DOHH2 (cell line): ENCODE data around the gene FAM171A1.

Source experiments
- H3F3A ChIP-seq: fragments of 200-600 bp; sonication (generic), shearing (Covaris generic); 2 replicates; pipeline ENCODE4 v1.6.0; 2016; ENCODE audit warnings: antibody characterized with exemption, mild to moderate bottlenecking; ENCODE audit not compliant: control insufficient read depth, insufficient read depth
- H3K27ac ChIP-seq: fragments of 200-600 bp; sonication (generic); 2 replicates; pipeline ENCODE4 v1.5.1; 2014; ENCODE audit warnings: low read depth, mild to moderate bottlenecking, low read length, moderate library complexity
- H3K27me3 ChIP-seq: fragments of 200-600 bp; sonication (generic); 2 replicates; pipeline ENCODE4 v1.6.1; 2014; ENCODE audit warnings: mild to moderate bottlenecking, low read length, mixed read lengths; ENCODE audit not compliant: control insufficient read depth
- H3K36me3 ChIP-seq: fragments of 200-600 bp; sonication (generic); 2 replicates; pipeline ENCODE4 v1.6.1; 2014; ENCODE audit warnings: mild to moderate bottlenecking, low read length, moderate library complexity, mixed read lengths; ENCODE audit not compliant: control insufficient read depth
- H3K4me1 ChIP-seq: fragments of 200-600 bp; sonication (generic); 2 replicates; pipeline ENCODE4 v1.6.1; 2014; ENCODE audit warnings: mild to moderate bottlenecking, low read length, mixed read lengths; ENCODE audit not compliant: control insufficient read depth
- H3K4me2 ChIP-seq: fragments of 200-600 bp; sonication (generic); 2 replicates; pipeline ENCODE4 v1.6.0; 2014; ENCODE audit warnings: mild to moderate bottlenecking, low read length, moderate library complexity
- H3K4me3 ChIP-seq: fragments of 200-600 bp; sonication (generic); 2 replicates; pipeline ENCODE4 v1.5.1; 2014; ENCODE audit warnings: mild to moderate bottlenecking, low read length, mixed read lengths
- H3K79me2 ChIP-seq: fragments of 200-600 bp; sonication (generic); 2 replicates; pipeline ENCODE4 v1.6.1; 2014; ENCODE audit warnings: mild to moderate bottlenecking, low read length, mixed read lengths; ENCODE audit not compliant: control insufficient read depth
- H3K9me2 ChIP-seq: fragments of 200-600 bp; sonication (generic); replicated peaks from 2 replicates; pipeline ENCODE4 v1.6.1; 2014; ENCODE audit warnings: mild to moderate bottlenecking, low read length, mixed read lengths; ENCODE audit not compliant: control insufficient read depth
- H3K9me3 ChIP-seq: fragments of 200-600 bp; sonication (generic); 2 replicates; pipeline ENCODE4 v1.6.1; 2014; ENCODE audit warnings: antibody characterized with exemption, low read length, mixed read lengths; ENCODE audit not compliant: control insufficient read depth, insufficient read depth
- H4K20me1 ChIP-seq: fragments of 200-600 bp; sonication (generic); 2 replicates; pipeline ENCODE4 v1.6.0; 2014; ENCODE audit warnings: low read depth, mild to moderate bottlenecking, antibody characterized with exemption, low read length, moderate library complexity; ENCODE audit not compliant: control insufficient read depth, insufficient read depth
- EZH2phosphoT487 ChIP-seq: fragments of 200-600 bp; sonication (generic); IDR thresholded peaks from 2 replicates; pipeline ENCODE4 v1.6.1; 2017; ENCODE audit warnings: borderline replicate concordance, mild to moderate bottlenecking, antibody characterized with exemption, low read length, moderate library complexity, mixed read lengths
- TF ChIP-seq, protein P1 (sequence below): fragments of 200-600 bp; sonication (generic); IDR thresholded peaks from one replicate; pipeline ENCODE4 v1.5.1; 2014; ENCODE audit warnings: antibody characterized with exemption, mild to moderate bottlenecking, low read depth, low read length; ENCODE audit not compliant: poor library complexity, severe bottlenecking

The FAM171A1 gene

DNA sequence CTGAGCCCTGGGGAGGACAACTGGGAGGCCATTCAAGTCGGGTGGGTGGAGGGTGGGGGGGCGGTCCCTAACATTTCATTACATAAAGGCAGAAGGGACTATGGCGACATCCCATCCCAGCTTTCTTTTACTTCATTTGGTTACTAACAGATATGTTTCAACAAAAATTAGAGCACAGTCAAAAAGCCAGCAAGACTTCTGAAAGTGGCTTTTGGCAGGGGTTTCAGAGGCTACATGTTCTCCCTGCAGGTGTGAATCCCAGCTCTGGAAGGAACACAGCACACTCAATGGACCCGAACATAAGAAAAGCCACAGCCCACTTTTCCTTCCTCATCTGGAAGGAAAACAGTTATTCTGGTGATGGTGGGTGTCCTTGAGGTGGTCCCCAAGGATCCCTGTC is 7.1 kb downstream of the FAM171A1 start:
- Histone ChIP-seq H3K4me1 (no peaks in the 10 kb centered on the region), H3F3A (no peaks in the 10 kb centered on the region), H3K27ac (no peak overlapping the region), H3K36me3 (no peaks in the 10 kb centered on the region), H3K9me2 (no peaks in the 10 kb centered on the region), H3K4me2 (no peak overlapping the region), H3K4me3 (no peak overlapping the region), H4K20me1 (0 out of 2 replicates have a peak, but pooled peaks cover 5% of the 10 kb centered on the region), H3K27me3 (peaks cover 19% of the 10 kb centered on the region), H3K79me2 (no peaks in the 10 kb centered on the region), H3K9me3 (no peaks in the 10 kb centered on the region)
- TF ChIP-seq, protein P1, sequence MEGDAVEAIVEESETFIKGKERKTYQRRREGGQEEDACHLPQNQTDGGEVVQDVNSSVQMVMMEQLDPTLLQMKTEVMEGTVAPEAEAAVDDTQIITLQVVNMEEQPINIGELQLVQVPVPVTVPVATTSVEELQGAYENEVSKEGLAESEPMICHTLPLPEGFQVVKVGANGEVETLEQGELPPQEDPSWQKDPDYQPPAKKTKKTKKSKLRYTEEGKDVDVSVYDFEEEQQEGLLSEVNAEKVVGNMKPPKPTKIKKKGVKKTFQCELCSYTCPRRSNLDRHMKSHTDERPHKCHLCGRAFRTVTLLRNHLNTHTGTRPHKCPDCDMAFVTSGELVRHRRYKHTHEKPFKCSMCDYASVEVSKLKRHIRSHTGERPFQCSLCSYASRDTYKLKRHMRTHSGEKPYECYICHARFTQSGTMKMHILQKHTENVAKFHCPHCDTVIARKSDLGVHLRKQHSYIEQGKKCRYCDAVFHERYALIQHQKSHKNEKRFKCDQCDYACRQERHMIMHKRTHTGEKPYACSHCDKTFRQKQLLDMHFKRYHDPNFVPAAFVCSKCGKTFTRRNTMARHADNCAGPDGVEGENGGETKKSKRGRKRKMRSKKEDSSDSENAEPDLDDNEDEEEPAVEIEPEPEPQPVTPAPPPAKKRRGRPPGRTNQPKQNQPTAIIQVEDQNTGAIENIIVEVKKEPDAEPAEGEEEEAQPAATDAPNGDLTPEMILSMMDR = no peak
- TF ChIP-seq EZH2phosphoT487 = no peak

DNA sequence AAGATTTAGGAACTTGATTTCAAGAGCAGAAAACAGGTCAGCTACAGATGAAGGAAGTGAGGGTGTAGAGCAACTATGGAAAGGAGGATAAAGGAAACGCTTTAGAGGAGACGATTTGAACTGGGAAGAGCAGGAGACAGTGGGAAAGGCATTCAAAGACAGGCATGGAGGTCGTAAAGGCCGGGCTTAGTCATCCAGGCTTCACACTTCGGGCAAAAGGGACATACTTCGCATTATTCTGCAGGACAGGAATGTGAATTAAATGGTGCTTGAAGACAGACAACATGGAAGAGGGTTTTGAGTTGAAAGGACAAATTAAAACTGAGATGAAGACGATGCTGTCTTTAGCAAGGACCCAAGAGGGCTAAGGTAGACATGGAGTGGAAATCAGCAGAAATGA is 8.1 kb downstream of the FAM171A1 start:
- no peak overlapping the region for H3K4me2 ChIP-seq
- no peaks in the 10 kb centered on the region for H3F3A ChIP-seq
- no peaks in the 10 kb centered on the region for H3K36me3 ChIP-seq
- no peaks in the 10 kb centered on the region for H4K20me1 ChIP-seq
- no peak overlapping the region for H3K27ac ChIP-seq
- no peaks in the 10 kb centered on the region for H3K4me1 ChIP-seq
- TF ChIP-seq, protein P1 = no peak
- TF ChIP-seq EZH2phosphoT487 = no peak
- H3K9me3 ChIP-seq = no peaks in the 10 kb centered on the region
- no peaks in the 10 kb centered on the region for H3K9me2 ChIP-seq
- no peak overlapping the region for H3K4me3 ChIP-seq
- H3K79me2 ChIP-seq = no peaks in the 10 kb centered on the region
- peaks cover 10% of the 10 kb centered on the region for H3K27me3 ChIP-seq

DNA sequence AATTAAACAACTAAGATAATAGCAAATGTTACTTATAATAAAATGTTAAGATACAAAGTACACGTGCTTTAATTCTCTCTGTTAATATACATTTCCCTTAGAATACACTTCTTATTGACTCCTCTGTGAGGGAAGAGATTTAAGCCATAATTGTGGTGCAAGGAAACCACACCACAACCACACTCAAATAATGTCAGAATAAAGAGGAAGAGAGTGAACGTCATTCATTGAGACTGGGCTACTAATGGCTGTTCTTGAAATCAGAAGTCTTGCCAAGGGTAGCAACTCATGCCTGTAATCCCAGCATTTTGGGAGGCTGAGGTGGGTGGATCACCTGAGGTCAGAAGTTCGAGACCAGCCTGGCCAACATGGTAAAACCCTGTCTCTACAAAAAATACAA is 10.0 kb downstream of the FAM171A1 start:
- Histone ChIP-seq H4K20me1 (no peaks in the 10 kb centered on the region), H3K79me2 (no peaks in the 10 kb centered on the region), H3K9me3 (no peaks in the 10 kb centered on the region), H3K27ac (no peak overlapping the region), H3K4me3 (no peak overlapping the region), H3K36me3 (no peaks in the 10 kb centered on the region), H3K4me2 (no peak overlapping the region), H3K4me1 (no peaks in the 10 kb centered on the region), H3F3A (no peaks in the 10 kb centered on the region), H3K27me3 (0 out of 2 replicates have a peak, but pooled peaks cover 3% of the 10 kb centered on the region), H3K9me2 (no peaks in the 10 kb centered on the region)
- TF ChIP-seq, protein P1 = no peak
- no peak for TF ChIP-seq EZH2phosphoT487

DNA sequence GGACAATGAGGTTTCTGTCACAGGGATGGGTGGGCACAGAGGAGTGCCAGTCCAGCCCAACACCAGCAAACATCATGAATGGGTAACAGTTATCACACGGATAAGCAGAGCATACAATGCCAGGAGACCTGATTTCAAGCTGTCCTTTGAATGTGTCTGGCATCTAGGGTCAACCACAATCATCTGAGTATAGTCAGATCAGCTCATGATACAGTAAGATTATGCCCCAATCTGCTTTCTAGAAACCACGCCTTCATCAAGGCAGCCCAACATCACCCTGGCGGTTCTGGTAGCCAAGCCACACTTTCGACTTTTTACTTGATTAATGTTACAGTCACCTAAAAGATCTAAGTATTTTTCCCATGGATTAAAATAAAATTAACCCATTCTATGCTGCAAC is 10.5 kb downstream of the FAM171A1 start:
- Histone ChIP-seq H3K9me3 (no peaks in the 10 kb centered on the region), H3K27me3 (0 out of 2 replicates have a peak, but pooled peaks cover 3% of the 10 kb centered on the region), H3K9me2 (no peaks in the 10 kb centered on the region), H3K79me2 (no peaks in the 10 kb centered on the region), H3K4me2 (no peak overlapping the region), H4K20me1 (no peaks in the 10 kb centered on the region), H3K4me1 (no peaks in the 10 kb centered on the region), H3K4me3 (no peak overlapping the region), H3F3A (no peaks in the 10 kb centered on the region), H3K36me3 (no peaks in the 10 kb centered on the region), H3K27ac (no peak overlapping the region)
- TF ChIP-seq, protein P1 = no peak
- no peak for TF ChIP-seq EZH2phosphoT487
